GM23248 (cell line): ENCODE measurements around the gene NFIL3. TPM values are rescaled to one million over a fixed set of nuclear protein-coding genes. Genes with fewer than 3 reads are reported as not detected.
A peak's percentile ranks its signal among the peaks of the same experiment; 100 is the strongest.

Experiments
- DNase-seq: peaks from one replicate; pipeline ENCODE4 v3.0.0-alpha.2; 2015
- H2AFZ ChIP-seq: fragments of 200-600 bp; sonication (generic); 2 replicates; pipeline ENCODE4 v1.6.1; 2016; ENCODE audit warnings: antibody characterized with exemption
- H3F3A ChIP-seq: fragments of 200-600 bp; sonication (generic); 2 replicates; pipeline ENCODE4 v1.6.1; 2016; ENCODE audit warnings: mild to moderate bottlenecking, antibody characterized with exemption, mixed run types; ENCODE audit not compliant: insufficient read depth
- H3K27ac ChIP-seq: fragments of 200-600 bp; sonication (generic); 2 replicates; pipeline ENCODE4 v1.5.1; 2016; ENCODE audit warnings: mild to moderate bottlenecking
- H3K27me3 ChIP-seq: fragments of 200-600 bp; sonication (generic); replicated peaks from 2 replicates; pipeline ENCODE4 v1.6.1; 2016; ENCODE audit warnings: mild to moderate bottlenecking; ENCODE audit not compliant: insufficient read depth
- H3K36me3 ChIP-seq: fragments of 200-600 bp; sonication (generic); 2 replicates; pipeline ENCODE4 v1.6.1; 2016; ENCODE audit warnings: low read depth, mild to moderate bottlenecking
- H3K4me1 ChIP-seq: fragments of 200-600 bp; sonication (generic); 2 replicates; pipeline ENCODE4 v1.6.1; 2016; ENCODE audit warnings: mild to moderate bottlenecking; ENCODE audit not compliant: insufficient read depth
- H3K4me2 ChIP-seq: fragments of 200-600 bp; sonication (generic); one replicate; pipeline ENCODE4 v1.6.1; 2016; ENCODE audit warnings: mild to moderate bottlenecking; ENCODE audit not compliant: unreplicated experiment
- H3K4me3 ChIP-seq: fragments of 200-600 bp; sonication (generic); 2 replicates; pipeline ENCODE4 v1.5.1; 2016; ENCODE audit warnings: mild to moderate bottlenecking
- H3K79me2 ChIP-seq: fragments of 200-600 bp; sonication (generic); 2 replicates; pipeline ENCODE4 v1.6.1; 2016; ENCODE audit warnings: mild to moderate bottlenecking; ENCODE audit not compliant: insufficient read depth
- H3K9ac ChIP-seq: fragments of 200-600 bp; sonication (generic); 2 replicates; pipeline ENCODE4 v1.6.1; 2016; ENCODE audit warnings: mild to moderate bottlenecking
- H3K9me2 ChIP-seq: fragments of 200-600 bp; sonication (generic); 2 replicates; pipeline ENCODE4 v1.6.1; 2016; ENCODE audit warnings: mixed run types, mild to moderate bottlenecking, moderate library complexity; ENCODE audit not compliant: insufficient read depth
- H3K9me3 ChIP-seq: fragments of 200-600 bp; sonication (generic); one replicate; pipeline ENCODE4 v1.6.1; 2017; ENCODE audit warnings: low read depth
- H4K20me1 ChIP-seq: fragments of 200-600 bp; sonication (generic); 2 replicates; pipeline ENCODE4 v1.6.0; 2016; ENCODE audit not compliant: insufficient read depth
- EZH2 ChIP-seq: fragments of 200-600 bp; sonication (generic); IDR thresholded peaks from 2 replicates; pipeline ENCODE4 v1.6.1; 2018; ENCODE audit warnings: antibody characterized with exemption, mild to moderate bottlenecking; ENCODE audit not compliant: insufficient read depth, poor library complexity, severe bottlenecking
- EZH2phosphoT487 ChIP-seq: fragments of 200-600 bp; sonication (generic); IDR thresholded peaks from 2 replicates; pipeline ENCODE4 v1.6.1; 2018; ENCODE audit warnings: antibody characterized with exemption, moderate library complexity, mild to moderate bottlenecking, low read depth; ENCODE audit not compliant: insufficient read depth
- WGBS, 2 experiments: methylation state at CpG; one replicate each; pipeline ENCODE4 v1.1.6; 2015 to 2017; ENCODE audit warnings: low lambda C conversion rate in 2 of 2, low coverage in 1 of 2; ENCODE audit errors: missing lambda C conversion rate in 2 of 2; 5-methylcytosine and 5-hydroxymethylcytosine counted together
- in situ Hi-C: fragments of 300-500 bp; cut with MboI; formaldehyde crosslinking; loops from 2 replicates; pipeline ENCODE4 v1.15.0; 2020
- polyA plus RNA-seq: library from polyadenylated mRNA; unstranded; fragments of >200 nt; fragmentation: Nextera tagmentation; extraction: Ambion mirVana; gene quantifications from 2 replicates; pipeline ENCODE4 v1.2.1, GENCODE V29; 2016
- total RNA-seq: library from RNA; depleted of rRNA; stranded (reverse); fragments of >200 nt; shearing (Covaris generic); gene quantifications from 2 replicates; pipeline ENCODE4 v1.2.3, GENCODE V29; 2014; rRNA removed

NFIL3 gene
- total and polyA plus RNA-seq, 2 experiments from 2014 or later, result 5.4 to 11.3 TPM

DNA sequence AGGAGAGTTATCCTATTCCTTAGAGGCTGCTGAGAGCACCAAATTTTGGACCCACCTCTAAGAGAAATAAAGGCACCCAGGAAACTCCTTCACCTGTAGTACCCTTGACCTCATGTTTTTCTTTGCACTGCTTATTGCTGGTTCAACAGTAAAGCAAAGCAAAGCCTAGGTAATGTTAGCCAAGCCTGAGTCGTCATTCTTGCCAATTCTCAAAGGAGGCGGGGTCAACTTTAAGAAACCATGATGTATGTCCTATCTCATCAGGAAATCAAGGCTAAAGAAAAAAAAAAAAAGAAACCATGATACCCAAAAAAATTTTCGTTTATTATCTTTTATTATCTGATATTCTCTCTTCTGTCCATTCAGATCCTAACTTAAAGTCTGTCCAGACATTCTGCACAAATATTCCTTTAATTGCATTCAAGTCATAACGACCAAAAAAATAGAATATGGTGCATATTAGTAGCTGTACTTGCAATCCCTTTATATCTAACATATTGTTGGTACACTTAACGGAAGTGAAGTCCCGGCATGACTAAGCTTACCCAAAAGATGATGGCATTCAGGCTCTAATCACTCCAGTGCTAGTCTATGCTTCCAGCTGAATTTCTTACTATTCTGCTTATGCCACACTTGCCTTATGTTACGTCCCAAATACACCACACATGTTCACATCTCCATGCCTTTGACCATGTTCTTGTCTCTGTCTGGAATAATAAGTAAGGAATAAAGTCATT lies 63.7 kb downstream of the NFIL3 start:
- peak overlapping the region; percentile 88 for H3K4me3 ChIP-seq
- H2AFZ ChIP-seq, result peak overlapping the region; percentile 100; the same call in 1 of the 2 replicates
- no peaks in the 10 kb centered on the region for H3K9me3 ChIP-seq
- no peaks in the 10 kb centered on the region for H4K20me1 ChIP-seq
- no peaks in the 10 kb centered on the region for H3K9me2 ChIP-seq
- peaks cover 67% of the 10 kb centered on the region for H3K79me2 ChIP-seq
- no peaks in the 10 kb centered on the region for H3K27me3 ChIP-seq
- peak overlapping the region; percentile 99 for H3K4me2 ChIP-seq
- WGBS, 2 experiments, result 40 to 43% methylated on average over 7 of the region's 7 CpGs
- H3K27ac ChIP-seq, result peak overlapping the region; percentile 45; the same call in 1 of the 2 replicates
- in situ Hi-C loops, result no loop called here
- no peaks in the 10 kb centered on the region for H3K36me3 ChIP-seq
- peaks cover 4% of the 10 kb centered on the region; the same call in 1 of the 2 replicates for H3F3A ChIP-seq
- H3K4me1 ChIP-seq, result peaks cover 14% of the 10 kb centered on the region
- DNase-seq, result peak; percentile 78
- no peak for TF ChIP-seq EZH2phosphoT487
- TF ChIP-seq EZH2, result no peak
- H3K9ac ChIP-seq, result peak overlapping the region; percentile 94

DNA sequence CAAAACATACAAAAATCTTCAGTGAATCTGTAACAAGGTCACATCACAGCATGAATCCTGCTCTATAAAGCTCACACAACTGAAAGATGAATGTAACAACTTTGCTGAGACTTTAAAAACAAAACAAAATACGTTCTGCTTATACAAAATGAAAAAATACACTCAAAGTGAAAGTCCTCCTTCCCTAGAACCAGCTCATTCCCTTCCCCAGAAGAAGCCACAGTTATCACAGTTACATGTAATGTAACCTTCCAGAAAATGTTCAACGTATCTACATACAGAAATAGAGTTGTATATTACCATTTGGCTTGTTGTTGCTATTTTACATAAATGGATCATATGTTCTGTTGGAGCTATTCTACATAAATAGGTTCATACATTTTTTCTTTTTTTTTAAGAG lies 64.5 kb downstream of the NFIL3 start:
- Histone ChIP-seq H4K20me1 (no peaks in the 10 kb centered on the region), H3K9ac (no peak overlapping the region), H3F3A (peaks cover 9% of the 10 kb centered on the region; the same call in 1 of the 2 replicates), H3K9me3 (no peaks in the 10 kb centered on the region), H3K4me2 (no peak overlapping the region), H3K9me2 (no peaks in the 10 kb centered on the region), H3K4me3 (no peak overlapping the region), H3K36me3 (no peaks in the 10 kb centered on the region), H3K27me3 (no peaks in the 10 kb centered on the region), H3K79me2 (peaks cover 73% of the 10 kb centered on the region), H2AFZ (no peak overlapping the region), H3K27ac (no peak overlapping the region), H3K4me1 (peaks cover 19% of the 10 kb centered on the region)
- WGBS, 2 experiments, result 77 to 79% methylated on average over 2 of the region's 2 CpGs
- TF ChIP-seq EZH2 (no peak), EZH2phosphoT487 (no peak)
- in situ Hi-C loops, result no loop called here
- no peak for DNase-seq

Other genes with a start within 250 kb of the NFIL3 start
- 8.7 and 18.3 TPM in 2 replicates for gene AUH, start 61.9 kb downstream of the NFIL3 start, total RNA-seq
- gene AUH, start 61.9 kb downstream of the NFIL3 start, polyA plus RNA-seq, result 8.9 and 9.9 TPM in 2 replicates